Activated CD4-positive, alpha-beta T cell treated with anti-CD3 and anti-CD28 coated beads for 1 hour (primary cell): ENCODE data around the gene TBX10.
"Not testable (repeated sequence)": the region's sequence is repeated elsewhere in the genome, so short reads cannot be mapped to it uniquely, and the experiment has no call there.

ENCODE experiments used
- DNase-seq: peaks from one replicate; pipeline ENCODE4 v3.0.0-alpha.2; 2020

Gene TBX10

GRCh38 chr11:67614730-67615714 is 24.5 kb downstream of the TBX10 start:
- no peak for DNase-seq

DNA sequence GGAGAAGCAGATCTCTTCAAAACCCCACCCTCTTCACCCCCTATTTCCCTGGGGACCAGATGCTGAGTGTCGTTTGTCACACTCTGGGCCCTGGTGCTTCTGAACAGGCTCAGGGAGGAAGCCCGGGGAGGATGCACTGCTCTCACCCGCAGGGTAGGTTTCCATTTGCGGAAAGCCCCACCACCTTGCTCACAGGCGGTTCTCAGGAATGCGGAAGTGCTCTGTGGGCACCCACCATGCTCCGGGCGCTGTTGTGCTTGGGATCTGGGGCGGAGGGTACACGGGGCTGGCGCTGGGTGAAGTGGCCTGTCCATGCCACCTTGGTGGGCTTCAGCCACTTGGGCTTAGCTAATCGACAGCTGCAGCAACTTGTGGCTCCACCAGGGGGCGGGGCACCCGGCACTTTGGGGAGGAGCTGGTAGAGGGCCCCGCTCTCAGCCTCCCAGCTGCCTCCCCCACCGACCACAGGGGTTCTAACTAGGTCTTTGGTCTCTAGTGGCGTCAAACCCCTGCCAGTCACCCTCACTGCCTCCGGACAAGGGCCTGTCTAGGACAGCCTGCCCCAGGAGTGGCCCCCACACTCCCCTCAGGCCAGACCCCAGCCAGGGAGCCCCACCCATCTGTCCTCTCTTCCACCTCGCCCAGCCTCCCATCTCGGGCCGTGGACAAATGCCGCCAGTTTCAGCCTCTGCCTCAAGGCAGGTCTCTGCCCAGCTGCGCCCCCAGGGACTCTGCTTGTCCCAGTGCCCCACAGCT is 25.4 kb downstream of the TBX10 start:
- DNase-seq, result peak; percentile 72

GRCh38 chr11:67613313-67613959 is 26.1 kb downstream of the TBX10 start:
- DNase-seq, result no peak

DNA sequence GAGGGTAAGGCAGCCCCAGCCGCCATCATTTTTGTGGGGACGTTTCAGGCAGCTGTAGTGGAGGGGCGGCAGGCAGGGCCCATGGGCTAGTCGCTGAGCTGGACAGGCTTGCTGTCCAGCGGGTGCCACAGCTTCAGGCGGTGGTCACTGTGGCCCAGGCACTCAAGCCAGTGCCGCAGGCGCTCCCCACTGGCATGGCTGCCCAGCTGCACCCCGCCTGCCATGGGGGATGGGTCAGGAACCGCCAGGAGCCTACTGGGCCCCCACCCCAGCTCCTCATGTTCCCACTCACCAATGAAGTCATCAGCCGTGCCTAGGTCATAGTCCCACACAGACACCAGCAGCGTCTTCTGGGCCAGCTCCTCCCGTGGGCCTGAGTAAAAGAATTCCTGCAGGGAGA is 26.8 kb downstream of the TBX10 start:
- DNase-seq, result no peak

- DNase-seq, result no peak
These were observed 27.6 kb downstream of the TBX10 start for GRCh38 chr11:67611704-67612587.

GRCh38 chr11:67611165-67611564 is 28.4 kb downstream of the TBX10 start:
- DNase-seq, result no peak

DNA sequence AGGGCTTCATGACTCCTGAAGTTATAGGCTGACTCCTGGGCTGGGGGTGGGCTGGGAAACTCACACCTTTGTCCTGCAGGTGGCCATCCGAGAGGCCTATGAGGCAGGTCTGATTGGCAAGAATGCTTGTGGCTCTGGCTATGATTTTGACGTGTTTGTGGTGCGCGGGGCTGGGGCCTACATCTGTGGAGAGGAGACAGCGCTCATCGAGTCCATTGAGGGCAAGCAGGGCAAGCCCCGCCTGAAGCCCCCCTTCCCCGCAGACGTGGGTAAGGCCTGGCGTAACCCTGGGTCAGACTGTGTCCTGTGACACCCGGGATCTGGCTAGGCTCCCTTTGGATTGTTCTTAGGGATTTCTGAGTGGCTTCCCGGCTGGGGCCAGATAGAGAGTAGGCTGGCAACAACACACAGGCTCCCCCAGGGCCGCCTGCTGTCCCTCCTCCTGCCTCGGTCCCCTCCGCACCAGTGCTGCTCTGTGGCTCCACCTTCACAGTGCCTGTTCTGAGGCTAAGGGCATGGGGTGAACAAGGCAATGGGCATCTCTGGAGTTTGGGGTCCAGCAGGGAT is 29.2 kb downstream of the TBX10 start:
- DNase-seq, result no peak

DNA sequence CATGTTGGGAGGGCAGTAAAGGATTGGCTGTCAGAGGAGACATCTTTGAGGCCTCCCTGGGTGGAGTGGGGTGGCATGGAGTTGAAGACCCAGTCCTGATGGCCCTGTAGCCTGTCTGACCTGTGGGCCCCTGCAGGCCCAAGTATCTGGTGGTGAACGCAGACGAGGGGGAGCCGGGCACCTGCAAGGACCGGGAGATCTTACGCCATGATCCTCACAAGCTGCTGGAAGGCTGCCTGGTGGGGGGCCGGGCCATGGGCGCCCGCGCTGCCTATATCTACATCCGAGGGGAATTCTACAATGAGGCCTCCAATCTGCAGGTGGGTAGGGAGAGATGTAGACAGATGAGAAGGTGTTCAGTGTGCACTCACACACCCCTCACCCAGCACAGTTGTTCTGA is 30.2 kb downstream of the TBX10 start:
- DNase-seq, result no peak

DNA sequence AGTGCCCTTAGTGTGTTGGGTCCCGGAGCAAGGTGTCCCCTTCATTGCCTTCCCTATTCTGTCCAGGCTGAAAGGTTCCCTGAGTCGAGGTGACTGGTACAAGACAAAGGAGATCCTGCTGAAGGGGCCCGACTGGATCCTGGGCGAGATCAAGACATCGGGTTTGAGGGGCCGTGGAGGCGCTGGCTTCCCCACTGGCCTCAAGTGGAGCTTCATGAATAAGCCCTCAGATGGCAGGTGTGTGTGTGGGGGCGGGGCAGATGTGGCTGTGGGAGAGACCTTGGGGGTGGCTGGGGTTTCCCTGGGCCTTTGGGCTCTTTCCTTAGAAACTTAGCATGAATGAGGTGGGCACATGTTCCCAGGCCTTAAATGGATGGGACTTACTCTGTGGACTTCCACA is 31.1 kb downstream of the TBX10 start:
- DNase-seq, result no peak

DNA sequence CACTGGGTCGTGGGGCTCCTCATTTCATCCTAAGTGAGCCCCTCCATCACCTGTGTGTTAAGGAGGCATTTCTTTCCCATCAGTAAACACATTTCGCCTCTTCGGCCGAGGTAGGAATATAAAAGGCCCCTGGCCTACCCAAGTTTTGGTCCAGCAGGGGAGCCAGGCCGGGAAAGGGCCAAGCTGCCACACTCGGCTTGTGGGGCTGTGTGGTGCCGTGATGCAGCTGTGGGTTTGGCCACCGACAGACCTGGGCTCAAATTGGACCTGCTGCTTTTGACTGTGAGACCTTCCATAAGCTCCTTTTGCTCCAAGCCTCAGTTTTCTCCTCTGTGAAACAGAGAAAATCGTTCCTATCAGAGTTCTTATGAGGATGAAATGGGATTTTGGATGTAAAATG is 32.1 kb downstream of the TBX10 start:
- no peak for DNase-seq

GRCh38 chr11:67606492-67607295 is 32.9 kb downstream of the TBX10 start, which contains the start of gene NDUFV1:
TSS of gene NDUFV1 (plus strand) at chr11:67606936. CDS start at chr11:67607005, 69 bp downstream.
- peak; percentile 92 for DNase-seq

DNA sequence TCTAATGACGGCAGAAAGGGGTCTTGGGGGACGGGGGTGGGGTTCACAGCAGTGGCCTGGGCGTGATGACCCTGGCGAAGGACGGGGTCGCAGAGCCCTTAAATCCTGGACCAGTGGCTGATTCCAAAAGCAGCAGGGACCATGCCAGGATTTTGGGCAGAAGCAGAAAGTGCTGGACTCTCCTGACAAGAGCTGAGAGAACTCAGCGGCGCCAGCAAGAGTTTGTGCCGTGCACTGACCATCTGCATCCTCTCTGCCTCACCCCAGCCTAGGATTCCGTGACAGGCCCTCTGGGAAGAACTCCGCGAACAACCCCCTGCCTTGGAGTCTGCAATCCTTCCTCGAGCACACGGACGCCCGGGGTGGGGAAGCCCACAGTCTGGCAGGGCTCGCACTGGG is 33.5 kb downstream of the TBX10 start:
- no peak for DNase-seq

DNA sequence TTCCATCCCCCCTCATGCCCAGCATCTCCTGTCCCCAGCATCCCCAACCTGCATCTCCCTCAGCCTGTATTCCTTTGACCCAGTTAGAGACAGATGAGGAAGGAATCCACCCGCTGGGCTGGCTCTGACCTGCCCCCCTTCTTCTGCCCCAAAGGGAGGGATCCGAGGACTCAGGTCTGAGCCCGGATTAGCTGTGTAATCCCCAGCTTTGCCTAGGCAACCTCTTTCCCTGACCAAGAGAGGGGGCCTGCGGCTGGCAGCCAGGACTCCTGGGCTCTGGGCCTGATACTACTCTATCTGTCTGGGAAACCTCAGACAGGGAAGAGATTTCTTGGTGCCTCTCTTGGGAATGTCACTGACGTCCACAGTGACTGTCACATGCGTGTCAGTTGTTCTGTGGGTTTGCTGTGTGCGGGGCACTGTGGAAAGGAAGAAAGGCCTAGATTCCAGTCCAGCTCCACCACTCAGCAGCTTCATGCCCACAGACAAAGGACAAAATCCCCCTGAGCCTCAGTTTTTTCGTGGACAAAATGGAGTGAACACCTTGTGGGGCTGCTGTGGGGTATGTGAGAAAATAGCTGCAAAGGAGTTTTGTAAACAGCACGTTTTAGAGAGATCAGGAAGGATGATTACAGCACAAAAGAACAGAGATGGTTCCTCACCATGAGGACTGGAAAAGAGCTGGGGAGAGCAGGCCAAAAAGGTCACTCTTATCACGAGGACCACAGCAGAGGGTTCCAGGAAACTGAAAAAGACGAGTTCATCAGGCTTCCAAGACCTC is 34.1 kb downstream of the TBX10 start:
- DNase-seq, result no peak

DNA sequence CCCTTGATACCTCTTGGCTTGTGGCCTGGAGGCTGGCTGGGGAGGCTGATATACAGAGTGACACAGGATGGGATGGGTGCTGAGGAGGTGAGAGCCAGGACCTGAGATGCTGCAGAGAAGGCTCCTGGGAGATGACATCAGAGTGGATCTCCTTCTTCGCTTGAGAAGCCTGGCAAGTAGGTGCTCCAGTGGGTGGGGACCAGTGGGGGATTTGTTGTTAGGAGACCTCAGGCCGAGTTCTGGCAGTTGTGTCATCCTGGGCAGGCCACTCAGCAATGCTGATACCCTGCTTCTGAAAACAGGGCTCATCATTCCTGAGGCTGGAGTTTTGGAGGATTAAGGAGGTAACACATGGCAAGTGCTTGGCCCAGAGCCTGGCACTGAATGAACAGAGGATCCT is 34.7 kb downstream of the TBX10 start:
- DNase-seq, result no peak

DNA sequence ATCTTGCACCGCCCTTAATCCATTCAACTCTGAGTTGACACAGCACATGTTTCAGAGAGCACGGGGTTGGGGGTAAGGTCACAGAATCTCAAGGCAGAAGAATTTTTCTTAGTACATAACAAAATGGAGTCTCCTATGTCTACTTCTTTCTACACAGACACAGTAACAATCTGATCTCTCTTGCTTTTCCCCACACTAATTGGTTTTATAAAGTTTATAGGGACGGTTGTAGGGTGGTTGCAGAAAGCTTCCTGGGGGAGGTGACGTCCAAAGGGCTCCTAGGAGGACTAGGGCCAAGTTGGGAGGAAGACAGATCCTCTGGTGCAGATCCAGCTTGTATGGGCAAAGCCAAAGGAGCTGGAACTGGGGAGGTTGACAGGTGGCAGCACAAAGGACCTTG is 35.4 kb downstream of the TBX10 start:
- DNase-seq, result not testable (repeated sequence)

DNA sequence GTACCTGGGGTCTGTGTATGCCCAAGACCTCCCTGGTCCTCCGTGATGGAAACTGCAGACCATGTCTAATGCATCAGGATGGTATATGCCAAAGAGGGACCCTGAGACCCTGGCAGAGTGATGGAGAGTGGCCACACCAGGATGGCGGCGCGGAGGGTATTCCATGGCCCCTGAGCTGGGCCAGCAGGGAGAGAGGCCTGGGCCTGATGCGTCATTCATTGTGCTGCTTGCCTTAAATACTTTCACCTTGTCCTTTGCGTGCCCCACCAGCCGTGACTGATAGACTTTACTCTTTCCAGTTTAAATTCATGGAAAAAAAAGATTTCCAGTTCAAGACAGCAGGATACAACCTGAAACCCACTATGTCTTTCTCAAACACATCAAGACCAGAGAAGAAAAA is 38.5 kb downstream of the TBX10 start:
- no peak for DNase-seq

DNA sequence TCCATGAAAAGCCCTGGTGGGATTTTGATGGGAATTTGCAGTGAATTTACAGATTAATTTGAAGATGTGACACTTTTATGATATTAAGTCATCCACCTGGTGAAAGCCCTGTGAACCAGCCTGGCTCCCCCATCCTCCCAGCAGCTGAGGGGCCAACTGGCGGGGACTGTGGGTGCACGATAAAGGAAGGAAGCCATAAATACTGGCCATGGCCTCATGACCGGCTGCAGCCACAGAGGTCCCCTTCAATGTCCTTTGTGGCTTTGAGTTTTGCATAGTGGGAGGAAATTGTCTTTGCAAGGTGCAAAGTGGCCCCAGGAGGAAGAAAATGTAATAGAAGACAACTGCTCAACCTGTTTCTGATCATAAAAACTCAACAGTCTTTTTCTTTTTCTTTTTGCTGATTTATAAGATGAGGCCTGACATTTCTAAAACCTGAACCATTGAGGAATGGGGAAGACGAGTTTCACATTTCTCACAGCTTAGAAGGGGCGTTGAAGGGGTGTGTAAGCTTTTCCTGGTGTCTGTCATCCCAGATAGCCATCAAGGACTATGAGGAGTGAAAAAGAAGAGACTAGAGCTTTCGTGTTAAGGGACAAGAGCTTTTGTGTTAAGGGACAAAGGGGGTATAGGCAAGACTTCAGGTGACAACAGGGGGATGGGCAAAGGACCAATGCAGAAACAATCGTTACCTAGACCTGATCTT is 39.1 kb downstream of the TBX10 start:
- no peak for DNase-seq

- DNase-seq, result no peak
These were observed 40.4 kb downstream of the TBX10 start for GRCh38 chr11:67599149-67599548.

DNA sequence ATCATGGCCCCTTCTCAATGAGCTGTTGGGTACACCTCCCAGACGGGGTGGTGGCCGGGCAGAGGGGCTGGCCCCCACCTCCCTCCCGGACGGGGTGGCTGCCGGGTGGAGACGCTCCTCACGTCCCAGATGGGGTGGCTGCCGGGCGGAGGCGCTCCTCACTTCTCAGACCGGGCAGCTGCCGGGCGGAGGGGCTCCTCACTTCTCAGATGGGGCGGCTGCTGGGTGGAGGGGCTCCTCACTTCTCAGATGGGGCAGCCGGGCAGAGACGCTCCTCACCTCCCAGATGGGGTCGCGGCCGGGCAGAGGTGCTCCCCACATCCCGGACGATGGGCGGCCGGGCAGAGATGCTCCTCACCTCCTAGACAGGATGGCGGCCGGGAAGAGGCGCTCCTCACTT is 41.6 kb downstream of the TBX10 start:
- DNase-seq, result not testable (repeated sequence)

- DNase-seq, result not testable (repeated sequence)
These were observed 42.1 kb downstream of the TBX10 start for GRCh38 chr11:67597458-67597857.
